Measurements from ENCODE around the gene FBXW4.
"Not testable (repeated sequence)": the region's sequence is repeated elsewhere in the genome, so short reads cannot be mapped to it uniquely, and the experiment has no call there.

FBXW4 gene

DNA sequence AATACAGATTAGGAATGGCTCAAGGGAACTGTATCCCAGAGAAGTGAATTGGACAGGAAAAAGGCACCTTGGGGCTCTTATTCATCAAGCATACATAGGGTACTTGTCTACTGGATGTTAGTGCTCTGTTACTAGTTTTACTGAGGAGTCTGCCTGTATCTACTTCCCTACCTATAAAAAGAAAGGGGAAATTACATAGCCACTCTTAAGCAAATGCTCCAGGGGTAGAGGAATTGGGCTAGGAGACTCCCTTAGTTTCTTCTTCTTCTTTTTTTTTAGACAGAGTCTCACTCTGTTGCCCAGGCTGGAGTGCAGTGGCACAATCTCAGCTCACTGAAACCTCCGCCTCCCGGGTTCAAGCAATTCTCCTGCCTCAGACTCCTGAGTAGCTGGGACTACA is 101.6 kb downstream of the FBXW4 start:
- in situ Hi-C loops (cut with MboI; ENCODE audit: low sequenced_read_pairs), result not testable (repeated sequence)

- in situ Hi-C loops (cut with MboI; ENCODE audit: low sequenced_read_pairs), result no loop called here
Observed at GRCh38 chr10:101588879-101589278, 106.1 kb downstream of the FBXW4 start.

GRCh38 chr10:101587725-101588653 is 107.0 kb downstream of the FBXW4 start, which contains the start of the genes DPCD and POLL:
TSS of gene DPCD (plus strand) at chr10:101588321. CDS start at chr10:101588337, 16 bp downstream.
TSS of gene POLL (minus strand) at chr10:101588257. CDS start at chr10:101587360, 897 bp downstream.
- in situ Hi-C loops (cut with MboI; ENCODE audit: low sequenced_read_pairs), result no loop called here

DNA sequence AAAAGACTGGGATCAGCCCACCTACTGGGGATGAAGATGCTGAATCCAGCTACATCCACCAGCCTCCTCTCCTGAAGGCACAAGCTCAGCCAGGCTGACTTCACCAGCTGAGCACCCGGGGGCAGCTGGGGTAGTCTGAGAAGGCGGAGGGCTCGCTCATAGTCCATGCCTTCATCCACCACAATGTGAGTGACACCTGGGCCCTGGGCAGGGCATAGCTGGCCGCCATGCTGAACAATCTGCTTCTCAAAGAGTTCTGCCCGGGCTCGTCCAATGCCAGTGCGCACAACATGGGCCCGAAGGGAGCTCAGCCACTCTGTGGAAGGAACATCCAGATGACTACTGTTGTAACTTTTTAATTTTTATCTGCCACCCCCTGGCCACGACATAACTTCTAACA is 109.1 kb downstream of the FBXW4 start:
- in situ Hi-C loops (cut with MboI; ENCODE audit: low sequenced_read_pairs), result no loop called here

GRCh38 chr10:101580486-101581399 is 114.2 kb downstream of the FBXW4 start:
- in situ Hi-C loops (cut with MboI; ENCODE audit: low sequenced_read_pairs), result no loop called here

DNA sequence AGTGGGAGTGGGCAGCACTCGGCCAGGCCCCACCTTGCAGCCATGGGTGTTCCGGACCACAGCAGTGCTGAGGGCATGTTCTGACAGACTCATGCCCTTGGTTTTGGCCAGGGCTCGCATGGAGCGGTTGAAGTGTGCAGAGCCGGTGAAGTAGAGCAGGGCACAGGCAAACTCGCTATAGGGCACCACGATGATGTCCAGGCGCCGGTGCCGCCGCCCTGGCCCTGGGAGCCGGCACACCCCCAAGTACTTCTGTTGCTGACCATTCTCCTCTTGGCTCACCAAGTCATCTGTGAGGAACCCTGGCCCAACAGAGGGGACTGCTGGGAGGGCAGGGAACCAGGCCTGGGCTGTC is 115.5 kb downstream of the FBXW4 start:
- in situ Hi-C loops (cut with MboI; ENCODE audit: low sequenced_read_pairs), result no loop called here

DNA sequence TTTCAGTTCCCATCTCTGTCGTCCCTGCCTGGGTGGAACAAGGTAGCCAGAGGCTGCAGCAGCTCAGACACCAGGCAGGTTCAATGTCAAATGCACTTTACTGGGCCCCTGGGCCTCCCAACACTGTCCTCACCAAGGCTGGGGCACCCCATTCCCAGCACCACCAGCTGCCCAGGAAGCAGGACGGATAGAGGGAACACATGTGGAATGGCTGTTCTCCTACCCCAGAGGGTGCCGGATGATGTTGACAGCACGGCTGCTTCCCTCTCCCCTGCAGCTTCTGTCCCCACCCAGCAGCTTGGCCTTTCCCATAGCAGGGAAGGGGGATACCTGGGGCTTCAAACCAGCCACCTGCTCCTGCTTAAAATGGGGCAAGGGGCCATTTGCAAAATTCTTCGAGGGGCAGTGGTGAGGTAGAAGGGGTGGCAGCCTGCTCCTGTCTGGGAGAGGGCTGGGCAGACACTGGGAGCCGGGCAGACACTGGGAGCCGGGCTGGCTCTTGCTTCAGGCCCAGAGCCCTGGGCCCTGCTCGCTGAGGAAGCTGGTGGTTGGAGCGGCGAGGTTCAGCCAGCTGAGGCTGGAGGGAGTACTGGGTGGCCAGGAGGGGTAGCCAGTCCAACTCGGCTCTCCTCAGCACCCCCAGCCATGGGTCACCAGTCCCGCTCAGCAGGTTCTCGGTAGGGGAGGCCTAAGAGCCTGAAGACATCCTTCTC is 116.0 kb downstream of the FBXW4 start:
- in situ Hi-C loops (cut with MboI; ENCODE audit: low sequenced_read_pairs), result no loop called here

DNA sequence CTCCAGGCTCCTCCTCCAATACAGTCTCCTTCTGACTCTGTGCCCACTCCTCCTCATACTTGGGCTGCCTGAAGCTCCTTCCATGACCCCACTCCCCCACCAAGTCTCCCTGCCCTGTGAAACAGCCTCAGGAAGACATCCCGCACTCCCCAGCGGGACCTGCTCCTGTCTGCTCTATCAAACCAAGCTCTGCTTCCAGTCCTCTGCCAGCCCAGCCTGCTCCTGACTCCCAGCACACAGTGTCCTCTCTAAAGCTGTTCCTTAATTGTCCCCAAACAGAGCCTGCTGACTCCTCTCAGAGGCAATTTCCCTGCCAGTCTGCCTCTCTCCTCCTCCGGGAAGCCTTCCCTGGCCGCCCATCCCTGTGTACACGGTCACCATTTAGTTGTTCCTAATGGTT is 116.8 kb downstream of the FBXW4 start:
- in situ Hi-C loops (cut with MboI; ENCODE audit: low sequenced_read_pairs), result no loop called here

DNA sequence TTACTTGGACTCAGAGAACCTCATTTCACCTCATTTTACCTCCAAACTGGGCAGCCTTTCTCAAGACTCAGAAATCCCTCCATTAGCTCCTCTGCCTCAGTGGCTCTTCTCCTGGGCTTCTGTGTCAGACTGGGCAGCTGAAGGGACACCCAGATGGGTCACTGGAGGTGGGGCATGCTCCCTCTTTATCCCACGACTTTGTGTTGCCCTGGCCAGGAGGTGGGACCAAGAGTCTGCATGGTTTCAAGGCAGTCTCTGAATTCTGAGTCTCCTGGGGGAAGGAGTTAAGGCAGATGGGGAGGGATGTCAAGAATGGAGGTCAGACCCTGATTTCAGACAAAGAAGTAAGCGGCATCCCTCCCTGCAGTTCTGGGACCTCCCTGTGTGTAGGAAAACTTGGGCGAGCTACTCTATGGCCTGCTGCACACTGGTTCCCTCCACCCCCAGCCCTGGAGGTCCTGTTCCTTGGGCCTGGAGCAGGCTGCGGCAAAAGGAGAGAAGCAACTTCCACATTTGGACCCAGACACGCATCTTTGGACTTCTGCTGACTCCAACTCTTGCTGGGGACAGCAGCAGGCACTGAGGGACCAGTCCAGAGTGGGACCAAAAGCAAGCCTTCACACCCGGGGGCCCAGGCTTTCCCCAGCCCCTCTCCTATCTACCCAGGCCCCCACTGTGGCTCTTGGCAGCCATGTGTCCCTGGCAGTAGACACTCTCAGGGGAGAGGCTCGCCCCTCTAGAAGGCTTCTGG is 117.7 kb downstream of the FBXW4 start:
- in situ Hi-C loops (cut with MboI; ENCODE audit: low sequenced_read_pairs), result no loop called here

DNA sequence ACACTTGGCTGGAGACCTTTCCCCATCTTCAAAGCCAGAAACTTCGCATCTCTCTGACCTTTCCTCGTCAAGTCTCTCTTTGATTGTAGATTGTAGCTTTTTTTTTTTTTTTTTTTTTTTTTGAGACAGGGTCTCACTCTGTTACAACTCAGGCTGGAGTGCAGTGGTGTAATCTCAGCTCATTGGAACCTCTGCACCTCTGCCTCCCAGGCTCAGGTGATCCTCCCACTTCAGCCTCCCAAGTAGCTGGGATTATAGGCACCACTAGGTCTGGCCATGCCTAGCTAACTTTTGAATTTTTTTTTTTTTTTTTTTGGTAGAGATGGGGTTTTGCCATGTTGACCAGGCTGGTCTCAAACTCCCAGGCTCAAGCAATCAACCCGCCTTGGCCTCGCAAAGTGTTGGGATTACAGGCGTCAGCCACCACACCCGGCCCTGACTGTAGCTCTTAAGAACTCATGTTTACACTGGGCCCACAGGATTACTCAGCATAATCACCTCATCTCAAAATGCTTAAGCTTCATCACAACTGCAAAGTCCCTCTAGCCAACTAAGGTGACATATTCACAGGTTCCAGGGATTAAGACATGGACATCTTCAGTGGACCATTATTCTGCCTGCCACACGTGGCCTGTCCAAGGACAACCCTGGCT is 118.6 kb downstream of the FBXW4 start:
- in situ Hi-C loops (cut with MboI; ENCODE audit: low sequenced_read_pairs), result no loop called here

DNA sequence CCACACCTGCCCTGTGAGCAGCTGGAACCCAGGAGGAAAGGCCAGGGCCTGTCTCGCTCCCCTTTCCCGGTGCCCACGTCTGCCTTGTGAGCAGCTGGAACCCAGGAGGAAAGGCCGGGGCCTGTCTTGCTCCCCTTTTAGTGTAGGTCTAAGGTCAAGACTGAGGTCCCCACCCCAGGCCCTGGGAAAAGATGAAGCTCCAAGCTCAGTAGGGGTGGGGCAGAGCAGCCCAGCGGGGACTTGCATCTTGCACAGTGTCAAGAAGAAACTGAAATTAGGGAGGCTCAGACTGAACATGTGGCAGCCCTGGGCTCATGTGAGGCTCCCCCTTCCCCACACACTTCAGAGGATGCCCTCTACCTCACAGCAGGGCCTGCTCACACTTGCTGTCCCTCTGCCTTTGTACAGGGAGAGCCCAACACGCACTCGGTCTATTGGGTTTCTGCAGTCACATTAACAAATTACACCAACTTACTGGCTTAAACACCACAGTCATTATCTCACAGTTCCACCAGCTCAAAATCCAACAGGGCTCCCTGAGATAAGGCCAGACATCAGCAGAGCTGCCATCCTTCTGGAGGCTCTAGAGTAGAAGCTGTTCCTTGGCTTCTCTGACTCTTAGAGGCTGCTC is 119.3 kb downstream of the FBXW4 start:
- in situ Hi-C loops (cut with MboI; ENCODE audit: low sequenced_read_pairs), result no loop called here

DNA sequence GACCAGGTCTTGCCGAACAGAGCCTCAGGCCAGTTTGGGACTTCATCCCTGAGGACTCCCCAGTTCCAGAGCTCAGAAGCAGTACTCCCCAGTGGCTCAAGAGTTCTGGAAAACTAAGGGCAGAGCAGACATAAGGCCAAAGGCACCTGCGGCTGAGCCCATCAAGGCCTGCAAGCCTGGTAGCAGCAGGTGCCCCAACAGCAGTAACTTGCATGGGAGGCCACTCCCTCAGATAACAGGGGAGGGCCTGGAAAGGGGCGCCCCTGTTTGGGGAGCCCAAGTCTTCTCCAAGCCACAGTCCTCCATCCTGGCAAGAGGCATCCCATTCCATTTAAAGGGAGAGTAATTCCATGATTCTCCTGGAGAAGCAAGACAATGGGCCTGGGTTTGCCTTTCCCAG is 119.9 kb downstream of the FBXW4 start:
- in situ Hi-C loops (cut with MboI; ENCODE audit: low sequenced_read_pairs), result no loop called here

DNA sequence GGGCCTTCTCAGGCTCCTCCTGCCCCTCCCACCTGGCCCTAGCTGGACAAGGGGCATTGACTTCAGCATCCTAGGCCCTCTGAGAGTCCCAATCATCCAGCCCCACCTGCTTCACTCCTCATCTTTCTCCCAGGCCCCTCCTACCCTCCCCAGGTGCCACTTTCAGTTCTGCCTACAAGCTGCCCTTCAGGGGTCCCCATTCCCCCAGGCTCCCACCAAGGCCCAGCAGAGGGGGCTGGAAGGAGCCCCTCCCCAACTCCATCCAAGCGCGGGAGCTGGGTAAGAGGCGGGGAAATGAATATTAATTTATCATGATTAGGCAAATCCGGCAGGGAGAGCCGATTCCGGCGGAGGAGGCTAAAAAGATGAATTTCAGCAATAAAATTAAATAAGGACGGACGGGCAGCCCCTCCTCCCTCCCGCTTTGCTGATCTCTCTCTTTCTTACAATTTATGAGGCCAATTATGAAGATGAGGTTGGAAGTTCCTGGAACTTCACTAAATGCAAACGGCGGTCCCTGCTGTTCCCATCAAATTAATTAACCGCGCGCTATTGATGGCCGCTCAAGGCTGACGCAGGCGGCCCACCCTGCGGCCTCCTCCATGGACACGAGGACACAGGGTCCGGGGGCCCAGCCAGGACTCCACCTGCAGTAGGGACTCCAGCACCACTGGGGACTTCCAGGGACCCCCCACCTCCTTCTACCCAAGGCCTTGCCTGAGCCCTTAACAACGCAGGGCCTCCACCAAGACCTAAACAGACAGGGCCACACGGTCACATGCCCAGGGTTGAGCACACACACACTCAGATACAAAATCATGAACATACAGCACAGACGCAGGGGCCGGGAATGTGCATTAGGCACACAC is 120.9 kb downstream of the FBXW4 start:
- in situ Hi-C loops (cut with MboI; ENCODE audit: low sequenced_read_pairs), result loop anchor here (25.0 kb wide), 1 partner anchor 362 kb away; no protein-coding TSS in a partner anchor

DNA sequence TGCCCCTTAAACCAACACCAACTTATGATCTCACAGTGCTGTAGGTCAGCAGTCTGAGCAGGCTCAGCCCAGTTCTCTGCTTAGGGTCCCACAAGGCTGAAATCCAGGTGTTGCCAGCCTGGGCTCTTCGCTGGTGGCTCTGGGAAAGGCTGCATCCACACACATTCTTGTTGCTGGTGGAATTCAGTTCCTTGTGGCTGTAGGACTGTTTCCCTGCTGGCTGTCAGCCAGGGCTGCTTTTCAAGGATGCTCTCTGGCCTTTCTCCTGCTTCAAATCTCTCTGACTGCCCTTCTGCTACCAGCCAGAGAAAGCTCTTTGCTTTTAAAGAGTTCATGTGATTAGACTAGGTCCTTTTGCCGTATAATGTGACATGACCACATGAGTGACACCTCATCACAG is 122.2 kb downstream of the FBXW4 start:
- in situ Hi-C loops (cut with MboI; ENCODE audit: low sequenced_read_pairs), result loop anchor here (25.0 kb wide), 1 partner anchor 360 kb away; no protein-coding TSS in a partner anchor

- in situ Hi-C loops (cut with MboI; ENCODE audit: low sequenced_read_pairs), result loop anchor here (25.0 kb wide), 1 partner anchor 360 kb away; no protein-coding TSS in a partner anchor
Observed at GRCh38 chr10:101572126-101572525, 122.8 kb downstream of the FBXW4 start.

- in situ Hi-C loops (cut with MboI; ENCODE audit: low sequenced_read_pairs), result loop anchor here (25.0 kb wide), 1 partner anchor 359 kb away; no protein-coding TSS in a partner anchor
Observed at GRCh38 chr10:101571271-101571925, 123.6 kb downstream of the FBXW4 start.

Measured in HL-60/S4 (cell line).